ENCODE measurements around the gene LGI4.

DNA sequence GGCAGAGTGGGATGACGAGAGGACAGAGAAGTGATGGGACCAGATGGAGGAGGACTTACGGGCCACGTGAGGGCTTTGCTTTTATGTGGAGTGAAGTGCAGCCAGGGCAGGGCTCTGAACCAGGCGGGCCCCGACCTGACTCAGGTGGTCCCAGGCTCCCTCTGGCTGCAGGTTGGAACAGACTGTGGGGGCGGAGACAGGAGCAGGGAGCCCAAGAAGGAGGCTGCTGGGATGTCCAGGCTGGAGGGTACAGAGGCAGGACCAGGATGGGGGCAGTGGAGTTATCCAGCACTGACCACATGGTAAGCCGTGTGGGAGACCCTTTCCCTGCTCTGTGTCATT lies 21.8 kb upstream of the LGI4 start:
- TF ChIP-seq, protein P1, sequence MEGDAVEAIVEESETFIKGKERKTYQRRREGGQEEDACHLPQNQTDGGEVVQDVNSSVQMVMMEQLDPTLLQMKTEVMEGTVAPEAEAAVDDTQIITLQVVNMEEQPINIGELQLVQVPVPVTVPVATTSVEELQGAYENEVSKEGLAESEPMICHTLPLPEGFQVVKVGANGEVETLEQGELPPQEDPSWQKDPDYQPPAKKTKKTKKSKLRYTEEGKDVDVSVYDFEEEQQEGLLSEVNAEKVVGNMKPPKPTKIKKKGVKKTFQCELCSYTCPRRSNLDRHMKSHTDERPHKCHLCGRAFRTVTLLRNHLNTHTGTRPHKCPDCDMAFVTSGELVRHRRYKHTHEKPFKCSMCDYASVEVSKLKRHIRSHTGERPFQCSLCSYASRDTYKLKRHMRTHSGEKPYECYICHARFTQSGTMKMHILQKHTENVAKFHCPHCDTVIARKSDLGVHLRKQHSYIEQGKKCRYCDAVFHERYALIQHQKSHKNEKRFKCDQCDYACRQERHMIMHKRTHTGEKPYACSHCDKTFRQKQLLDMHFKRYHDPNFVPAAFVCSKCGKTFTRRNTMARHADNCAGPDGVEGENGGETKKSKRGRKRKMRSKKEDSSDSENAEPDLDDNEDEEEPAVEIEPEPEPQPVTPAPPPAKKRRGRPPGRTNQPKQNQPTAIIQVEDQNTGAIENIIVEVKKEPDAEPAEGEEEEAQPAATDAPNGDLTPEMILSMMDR (IDR thresholded peaks at IDR 0.05): no peak
- TF ChIP-seq POLR2A (IDR thresholded peaks at IDR 0.05): no peak
